ENCODE data around the gene UTP18. TPM values are rescaled to one million over a fixed set of nuclear protein-coding genes. Genes with fewer than 3 reads are reported as not detected.

Gene UTP18
- total and polyA plus RNA-seq, 2 of the 8 experiments (the other 6 are each of a cell fraction or from before 2014, with no cell fraction given), result 17.9 to 85.7 TPM

DNA sequence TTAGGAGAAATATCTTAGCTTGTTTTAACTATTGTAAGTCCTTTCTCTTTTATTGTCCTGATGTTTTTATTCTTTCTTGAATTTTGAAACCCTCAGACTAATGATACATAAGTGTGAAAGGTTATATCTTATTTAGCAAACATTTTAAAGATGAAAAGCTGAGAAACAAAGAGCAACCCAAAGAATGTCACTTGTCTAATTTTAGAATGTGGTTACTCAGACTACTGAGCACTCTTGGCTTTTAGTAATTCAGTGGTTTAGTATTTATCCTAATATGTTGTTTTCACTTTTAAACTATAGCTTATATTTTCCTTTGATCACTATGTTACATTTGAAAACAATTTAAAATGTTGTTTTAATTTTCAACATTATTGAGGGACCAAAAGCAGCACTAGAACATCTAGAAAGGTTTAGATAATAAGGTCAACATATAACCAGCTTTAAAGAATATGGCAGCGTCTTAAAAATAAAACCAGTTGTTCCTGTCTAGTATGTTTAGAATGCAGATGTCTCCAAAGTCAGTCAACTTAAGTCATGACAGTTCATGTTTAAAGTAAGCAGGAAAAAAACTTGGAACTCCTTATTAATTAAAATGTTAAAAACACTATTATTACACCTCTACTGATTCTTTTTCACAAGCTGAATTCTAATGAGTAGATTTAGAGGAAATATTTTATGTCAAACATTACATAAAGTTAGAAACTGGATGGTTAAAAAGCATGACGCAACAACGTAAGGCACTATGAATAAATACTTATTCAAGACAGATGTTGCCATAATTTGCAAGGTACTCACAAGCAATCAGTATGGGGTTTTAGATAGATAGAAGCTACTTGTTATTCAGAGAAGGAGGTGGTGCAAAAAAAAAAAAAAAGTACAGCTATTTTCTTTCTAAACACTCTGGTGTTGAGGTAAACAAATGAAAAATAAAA lies 2.9 kb upstream of the UTP18 start:
- Histone ChIP-seq H3K4ac (replicated peaks; ENCODE audit: insufficient read length, low read depth, low read length) (no peak overlapping the region), H3K27ac (ENCODE audit: low read depth, low read length) (no peak overlapping the region), H2BK20ac (ENCODE audit: low read length) (no peak overlapping the region), H3K4me1 (replicated peaks in 1 of 4; ENCODE audit: control insufficient read depth in 3 of 4, insufficient read depth in 4 of 4, low read length in 3 of 4) (peaks cover 0 to 6% (median 1%) of the 10 kb centered on the region in 4 experiments; a peak in 3 of 7 replicates), H3K18ac (ENCODE audit: extremely low read depth, low read length) (no peak overlapping the region), H3K14ac (ENCODE audit: insufficient read length) (no peak overlapping the region), H2AFZ (ENCODE audit: low read length) (no peak overlapping the region), H3K4me2 (ENCODE audit: insufficient read depth in 1 of 2, low read depth in 2 of 2, low read length in 2 of 2) (peak overlapping the region in 1 of 2 experiments; percentile 80), H2BK5ac (ENCODE audit: low read depth, low read length) (no peak overlapping the region), H4K91ac (replicated peaks; ENCODE audit: insufficient read length, low read length) (no peak overlapping the region), H3K36me3 (ENCODE audit: control insufficient read depth in 2 of 4, insufficient read depth in 4 of 4, low read length in 3 of 4) (peaks cover 0 to 36% (median 7%) of the 10 kb centered on the region in 4 experiments; a peak in 5 of 8 replicates), H3K4me3 (ENCODE audit: extremely low read depth in 1 of 4, insufficient read depth in 2 of 4, low read depth in 3 of 4, low read length in 4 of 4) (peak overlapping the region in 1 of 4 experiments; percentile 96; a peak in 2 of 8 replicates), H4K20me1 (replicated peaks in 1 of 2; ENCODE audit: control insufficient read depth in 1 of 2, insufficient read depth in 2 of 2, low read length in 2 of 2) (peaks cover 10 to 16% of the 10 kb centered on the region in 2 experiments), H3K79me1 (ENCODE audit: low read depth, low read length) (peaks cover 4% of the 10 kb centered on the region; the same call in 1 of the 2 replicates), H3K79me2 (ENCODE audit: control insufficient read depth in 1 of 2, insufficient read depth in 2 of 2, low read length in 2 of 2) (peaks cover 40 to 86% of the 10 kb centered on the region in 2 experiments), H2BK15ac (ENCODE audit: low read length) (no peak overlapping the region), H3K23ac (ENCODE audit: insufficient read length) (no peak overlapping the region), H3K23me2 (ENCODE audit: low read depth, low read length) (peaks cover 13% of the 10 kb centered on the region), H3K56ac (replicated peaks; ENCODE audit: insufficient read length, low read depth, low read length) (no peak overlapping the region), H4K5ac (ENCODE audit: insufficient read length, low read depth, low read length) (no peak overlapping the region), H3K27me3 (replicated peaks in 1 of 4; ENCODE audit: control insufficient read depth in 3 of 4, extremely low read depth in 1 of 4, insufficient read depth in 3 of 4, low read length in 3 of 4) (no peaks in the 10 kb centered on the region), H3K9ac (replicated peaks in 1 of 4; ENCODE audit: extremely low read depth in 1 of 4, low read depth in 3 of 4, low read length in 3 of 4) (no peak overlapping the region), H3K9me3 (ENCODE audit: insufficient read depth in 2 of 2, low read depth in 1 of 2, low read length in 1 of 2) (no peaks in the 10 kb centered on the region), H2AK5ac (ENCODE audit: low read depth, low read length) (no peak overlapping the region), H2BK12ac (ENCODE audit: low read depth, low read length) (no peak overlapping the region), H4K8ac (ENCODE audit: extremely low read depth, insufficient read depth, low read length) (no peak overlapping the region), H2BK120ac (replicated peaks; ENCODE audit: low read depth, low read length) (no peak overlapping the region)
- CTCF ChIA-PET (ENCODE audit: partially characterized antibody), result interaction anchor here (0.5 kb wide), 1 partner anchor 1078 kb away, joined by 3 read pairs; no protein-coding TSS in a partner anchor
- POLR2A ChIA-PET (ENCODE audit: partially characterized antibody), result interaction anchor here (0.7 to 3.7 kb wide), 6 partner anchors 10 to 1551 kb away, joined by 3 to 18 read pairs (median 4); partner anchors contain the start of gene NME2
- DNase-seq (ENCODE audit: low read depth in 1 of 2, low spot score in 2 of 2) (no peak), FAIRE-seq (no peak)
- WGBS, 2 experiments (ENCODE audit: extremely low coverage in 1 of 2, insufficient coverage in 1 of 2, insufficient read length in 1 of 2, insufficient replicate concordance in 2 of 2, low coverage in 1 of 2, low lambda C conversion rate in 2 of 2, missing lambda C conversion rate in 1 of 2), result 89% methylated on average over 3 of the region's 3 CpGs; no CpG with 5 or more reads in 1 of the 2 experiments
- TF ChIP-seq CEBPB (IDR thresholded peaks at IDR 0.05; ENCODE audit: low read depth, low read length), result 0 out of 2 replicates have a peak, but pooled peaks have one; percentile 6
- TF ChIP-seq EP300 (IDR thresholded peaks at IDR 0.05; ENCODE audit: borderline replicate concordance in 1 of 2, low read depth in 2 of 2, low read length in 2 of 2), result no peak
